A673 (cell line): Measurements from ENCODE around the gene ZC3H18. TPM values are rescaled to one million over a fixed set of nuclear protein-coding genes. Genes with fewer than 3 reads are reported as not detected.

Source experiments
- BruUV-seq: library from RNA; stranded (reverse); fragments of 400-500 nt; replicated peaks from 2 replicates; lab custom pipeline; 2021; lab: Mats Ljungman, UMichigan
- CTCF ChIA-PET: fragments of 300-600 bp; sonication (Branson Sonifier 250); formaldehyde crosslinking; loops from one replicate; lab custom pipeline; 2022; ENCODE audit warnings: antibody characterized with exemption; lab: Charles Lee
- POLR2A ChIA-PET: fragments of 300-600 bp; sonication (Branson Sonifier 250); formaldehyde crosslinking; loops from one replicate; lab custom pipeline; 2022; ENCODE audit warnings: antibody characterized with exemption; ENCODE audit not compliant: low non-redundant PET; lab: Charles Lee
- DNase-seq: peaks from one replicate; pipeline ENCODE4 v3.0.0-alpha.2; 2015; ENCODE audit warnings: low spot score
- H3K27ac ChIP-seq: fragments of 200-600 bp; sonication (generic); 2 replicates; pipeline ENCODE4 v1.5.1; 2016; ENCODE audit warnings: mixed run types, low read depth, mild to moderate bottlenecking, mixed read lengths, antibody characterized with exemption, low read length; ENCODE audit not compliant: poor library complexity, severe bottlenecking
- H3K27me3 ChIP-seq: fragments of 200-600 bp; sonication (generic); replicated peaks from 2 replicates; pipeline ENCODE4 v1.6.1; 2017; ENCODE audit warnings: mixed run types, low read depth, mild to moderate bottlenecking, mixed read lengths, antibody characterized with exemption, low read length; ENCODE audit not compliant: insufficient read depth, poor library complexity
- H3K36me3 ChIP-seq: fragments of 200-600 bp; sonication (generic); 2 replicates; pipeline ENCODE4 v1.6.1; 2016; ENCODE audit warnings: mixed run types, mild to moderate bottlenecking, mixed read lengths, antibody characterized with exemption, low read length; ENCODE audit not compliant: insufficient read depth, poor library complexity, severe bottlenecking
- H3K4me1 ChIP-seq: fragments of 200-600 bp; sonication (generic); 2 replicates; pipeline ENCODE4 v1.6.1; 2017; ENCODE audit warnings: mixed run types, mild to moderate bottlenecking, mixed read lengths, antibody characterized with exemption, low read length; ENCODE audit not compliant: insufficient read depth, poor library complexity, severe bottlenecking
- H3K4me3 ChIP-seq: fragments of 200-600 bp; sonication (generic); 2 replicates; pipeline ENCODE4 v1.5.1; 2016; ENCODE audit warnings: low read depth, mixed run types, mild to moderate bottlenecking, mixed read lengths, low read length; ENCODE audit not compliant: poor library complexity, severe bottlenecking
- H3K9me3 ChIP-seq: fragments of 200-600 bp; sonication (generic); 2 replicates; pipeline ENCODE4 v1.6.1; 2016; ENCODE audit warnings: mixed run types, low read depth, mild to moderate bottlenecking, mixed read lengths, antibody characterized with exemption, low read length; ENCODE audit not compliant: poor library complexity, severe bottlenecking
- EZH2 ChIP-seq: fragments of 200-600 bp; sonication (generic); IDR thresholded peaks from 2 replicates; pipeline ENCODE4 v1.6.1; 2017; ENCODE audit warnings: borderline replicate concordance, low read depth, mild to moderate bottlenecking, mixed read lengths, antibody characterized with exemption, low read length; ENCODE audit not compliant: poor library complexity, severe bottlenecking
- intact Hi-C: fragments of 100-400 bp; cut with micrococcal nuclease; formaldehyde crosslinking; loops from one replicate; pipeline ENCODE4 v1.10.0; 2022; ENCODE audit not compliant: unreplicated experiment
- total RNA-seq: library from RNA; stranded (reverse); gene quantifications from 2 replicates; pipeline ENCODE4 v1.2.3, GENCODE V29; 2021
- TF ChIP-seq, protein P1 (sequence below): fragments of 300-800, 200-600 bp; sonication (generic); conservative IDR thresholded peaks from 2 replicates; pipeline ENCODE4 v1.5.1; 2017; ENCODE audit warnings: low read depth, mild to moderate bottlenecking, antibody characterized with exemption, low read length, moderate library complexity, mixed read lengths

The ZC3H18 gene
- total RNA-seq, 1 experiment from 2014 or later = 83.4 TPM

DNA sequence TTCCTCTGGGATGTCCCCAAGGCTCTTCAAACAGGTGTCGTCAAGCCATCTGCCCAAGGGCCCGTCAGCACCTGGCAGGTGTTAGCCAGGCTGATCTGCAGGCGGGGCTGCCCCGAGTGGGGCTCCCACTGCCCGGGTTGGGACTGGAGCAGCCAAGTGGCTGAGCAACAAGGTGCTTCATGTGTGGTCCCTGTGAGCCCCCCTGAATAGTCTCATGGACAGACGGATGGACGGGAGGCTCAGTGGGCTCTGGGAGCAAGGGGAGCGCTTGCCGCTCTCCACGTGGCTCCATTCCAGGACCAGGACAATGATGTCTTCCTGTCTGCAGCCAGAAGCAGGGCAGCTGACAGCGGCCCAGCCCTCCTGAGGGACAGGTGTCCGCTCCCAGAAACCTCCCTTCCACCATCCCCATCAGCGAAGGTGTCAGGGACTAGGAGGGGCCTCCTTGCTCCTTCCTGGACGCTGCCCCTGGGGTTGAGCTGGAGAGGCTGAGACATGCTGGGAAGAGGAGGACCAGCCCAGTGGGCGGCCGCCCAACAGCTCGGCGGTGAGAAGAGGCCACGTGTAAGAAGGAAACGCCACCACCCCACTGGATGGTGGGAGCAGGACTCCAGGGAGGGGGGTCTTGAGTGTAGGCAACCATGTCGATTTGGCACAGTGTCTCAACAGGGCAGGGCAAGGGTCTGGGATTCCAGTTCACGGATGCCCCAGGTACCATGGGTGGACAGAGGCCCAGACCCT lies 106.5 kb downstream of the ZC3H18 start:
- TF ChIP-seq EZH2 = no peak
- TF ChIP-seq, protein P1, sequence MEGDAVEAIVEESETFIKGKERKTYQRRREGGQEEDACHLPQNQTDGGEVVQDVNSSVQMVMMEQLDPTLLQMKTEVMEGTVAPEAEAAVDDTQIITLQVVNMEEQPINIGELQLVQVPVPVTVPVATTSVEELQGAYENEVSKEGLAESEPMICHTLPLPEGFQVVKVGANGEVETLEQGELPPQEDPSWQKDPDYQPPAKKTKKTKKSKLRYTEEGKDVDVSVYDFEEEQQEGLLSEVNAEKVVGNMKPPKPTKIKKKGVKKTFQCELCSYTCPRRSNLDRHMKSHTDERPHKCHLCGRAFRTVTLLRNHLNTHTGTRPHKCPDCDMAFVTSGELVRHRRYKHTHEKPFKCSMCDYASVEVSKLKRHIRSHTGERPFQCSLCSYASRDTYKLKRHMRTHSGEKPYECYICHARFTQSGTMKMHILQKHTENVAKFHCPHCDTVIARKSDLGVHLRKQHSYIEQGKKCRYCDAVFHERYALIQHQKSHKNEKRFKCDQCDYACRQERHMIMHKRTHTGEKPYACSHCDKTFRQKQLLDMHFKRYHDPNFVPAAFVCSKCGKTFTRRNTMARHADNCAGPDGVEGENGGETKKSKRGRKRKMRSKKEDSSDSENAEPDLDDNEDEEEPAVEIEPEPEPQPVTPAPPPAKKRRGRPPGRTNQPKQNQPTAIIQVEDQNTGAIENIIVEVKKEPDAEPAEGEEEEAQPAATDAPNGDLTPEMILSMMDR = no peak
- POLR2A ChIA-PET = no interaction called here
- intact Hi-C loops = no loop called here

DNA sequence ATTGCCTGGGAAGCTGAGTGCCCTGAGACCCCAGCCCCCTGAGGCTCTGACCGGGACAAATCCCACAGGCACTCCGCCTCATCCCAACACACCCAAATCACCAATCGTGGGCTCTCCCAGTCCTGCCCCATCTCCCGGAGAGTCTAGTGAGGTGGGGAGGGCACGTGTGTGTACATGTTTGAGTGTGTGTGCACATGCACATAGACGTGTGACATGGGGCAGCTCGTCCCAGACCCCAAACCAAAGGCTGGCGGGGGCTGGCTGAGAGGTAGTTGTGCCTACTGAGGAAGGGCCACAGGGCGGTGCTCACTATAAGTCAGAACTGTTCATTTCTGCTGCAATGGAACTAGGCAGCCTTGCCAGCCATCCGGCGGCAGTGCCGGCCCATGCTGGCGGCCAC lies 107.5 kb downstream of the ZC3H18 start:
- no peak for DNase-seq
- Histone ChIP-seq H3K27ac (no peak overlapping the region), H3K4me1 (no peaks in the 10 kb centered on the region), H3K4me3 (peak overlapping the region; percentile 12), H3K27me3 (no peaks in the 10 kb centered on the region), H3K36me3 (no peaks in the 10 kb centered on the region), H3K9me3 (no peaks in the 10 kb centered on the region)
- intact Hi-C loops = no loop called here
- no TSS peak for BruUV-seq
- no peak for TF ChIP-seq EZH2
- TF ChIP-seq, protein P1 = no peak
- ChIA-PET POLR2A (no interaction called here), CTCF (no interaction called here)

More for the DNA sequence above, 106.5 kb downstream of the ZC3H18 start:
- Histone ChIP-seq H3K36me3 (no peaks in the 10 kb centered on the region), H3K9me3 (no peaks in the 10 kb centered on the region), H3K27me3 (no peaks in the 10 kb centered on the region), H3K4me3 (no peak overlapping the region), H3K27ac (no peak overlapping the region), H3K4me1 (no peaks in the 10 kb centered on the region)
- CTCF ChIA-PET = no interaction called here
- BruUV-seq = no TSS peak
- DNase-seq = no peak

DNA sequence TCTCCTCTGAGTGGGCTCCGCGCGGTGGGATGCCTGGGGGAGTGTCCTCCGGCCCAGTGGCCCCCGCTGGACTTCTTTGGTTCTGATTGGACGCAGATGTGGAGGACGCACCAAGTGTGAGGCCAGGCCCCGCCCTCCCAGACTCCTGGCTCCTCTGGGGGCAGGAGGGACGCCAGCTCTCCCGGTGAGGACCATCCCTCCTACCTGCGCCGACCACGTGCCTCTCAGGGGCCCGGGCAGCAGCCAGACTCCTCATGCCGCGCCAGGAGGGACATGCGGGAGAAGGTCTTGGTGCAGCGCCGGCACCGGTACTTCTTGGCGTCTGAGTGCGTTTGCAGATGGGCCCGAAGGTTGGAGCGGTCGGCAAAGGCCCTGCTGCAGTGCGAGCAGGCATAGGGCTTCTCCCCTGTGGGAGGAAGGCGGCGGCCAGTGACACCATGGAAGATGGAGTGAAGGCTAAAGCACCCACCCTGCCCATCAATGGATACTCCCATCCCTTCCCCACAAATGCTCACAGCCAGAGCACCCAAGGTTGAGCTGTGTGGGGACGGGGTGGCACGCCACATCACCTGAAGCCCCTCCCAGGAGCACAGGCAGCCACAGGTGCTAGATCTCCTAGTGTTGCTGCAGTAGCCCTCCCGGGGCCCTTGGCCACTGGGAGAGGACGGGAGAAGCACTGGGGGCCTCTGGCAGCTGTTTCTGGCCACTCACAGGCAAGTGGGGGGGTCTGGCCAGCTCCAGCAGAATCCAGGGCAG lies 108.2 kb downstream of the ZC3H18 start:
- no peaks in the 10 kb centered on the region for H3K9me3 ChIP-seq
- TF ChIP-seq, protein P1 = no peak
- no peak for TF ChIP-seq EZH2
- H3K27me3 ChIP-seq = no peaks in the 10 kb centered on the region
- H3K36me3 ChIP-seq = no peaks in the 10 kb centered on the region
- DNase-seq = peak; percentile 49
- no peaks in the 10 kb centered on the region for H3K4me1 ChIP-seq
- ChIA-PET POLR2A (no interaction called here), CTCF (no interaction called here)
- peak overlapping the region; percentile 12 for H3K4me3 ChIP-seq
- intact Hi-C loops = no loop called here
- no peak overlapping the region for H3K27ac ChIP-seq
- no TSS peak for BruUV-seq
